GM06990 (cell line): ENCODE data around the gene GABBR2.
"Not testable (repeated sequence)": the region's sequence is repeated elsewhere in the genome, so short reads cannot be mapped to it uniquely, and the experiment has no call there.

Source experiments
- DNase-seq: peaks from one replicate; pipeline ENCODE4 v3.0.0-alpha.2; 2011; ENCODE audit not compliant: insufficient read length; ENCODE audit errors: extremely low read depth
- H3K27me3 ChIP-seq: replicated peaks from 2 replicates; pipeline ENCODE4 v1.6.0; 2011; ENCODE audit warnings: low read length; ENCODE audit not compliant: control insufficient read depth, insufficient read depth
- H3K36me3 ChIP-seq: 2 replicates; pipeline ENCODE4 v1.5.1; 2011; ENCODE audit warnings: low read length; ENCODE audit not compliant: control insufficient read depth, insufficient read depth
- H3K4me3 ChIP-seq: replicated peaks from 2 replicates; pipeline ENCODE4 v1.5.1; 2011; ENCODE audit warnings: low read depth, mild to moderate bottlenecking, control low read depth, low read length
- TF ChIP-seq, protein P1 (sequence below): IDR thresholded peaks from 2 replicates; pipeline ENCODE4 v1.5.1; 2011; ENCODE audit warnings: low read length, control low read depth, mild to moderate bottlenecking, inconsistent platforms; ENCODE audit not compliant: insufficient read depth, poor library complexity, severe bottlenecking

Gene GABBR2

DNA sequence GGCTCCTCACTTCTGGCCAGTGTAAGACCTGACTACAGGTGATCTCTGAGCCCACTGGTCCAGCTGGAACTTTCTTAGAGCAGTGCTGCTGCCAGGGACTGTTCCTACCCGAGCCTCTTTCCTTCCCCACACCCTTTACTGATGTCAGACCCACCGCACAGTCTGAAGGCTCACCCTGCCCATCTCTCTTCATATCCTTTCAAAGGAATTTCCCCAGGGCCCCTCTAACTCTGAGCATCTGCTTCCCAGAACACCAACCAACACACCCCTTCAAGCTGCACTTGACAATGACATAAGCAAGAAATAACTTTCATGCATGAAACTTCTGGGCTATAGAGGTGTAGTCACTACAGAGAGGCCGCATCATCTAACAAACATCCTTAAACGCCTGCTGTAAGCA is 119.6 kb downstream of the GABBR2 start:
- DNase-seq, result no peak
- Histone ChIP-seq H3K27me3 (no peaks in the 10 kb centered on the region), H3K4me3 (no peak overlapping the region), H3K36me3 (no peaks in the 10 kb centered on the region)
- TF ChIP-seq, protein P1, sequence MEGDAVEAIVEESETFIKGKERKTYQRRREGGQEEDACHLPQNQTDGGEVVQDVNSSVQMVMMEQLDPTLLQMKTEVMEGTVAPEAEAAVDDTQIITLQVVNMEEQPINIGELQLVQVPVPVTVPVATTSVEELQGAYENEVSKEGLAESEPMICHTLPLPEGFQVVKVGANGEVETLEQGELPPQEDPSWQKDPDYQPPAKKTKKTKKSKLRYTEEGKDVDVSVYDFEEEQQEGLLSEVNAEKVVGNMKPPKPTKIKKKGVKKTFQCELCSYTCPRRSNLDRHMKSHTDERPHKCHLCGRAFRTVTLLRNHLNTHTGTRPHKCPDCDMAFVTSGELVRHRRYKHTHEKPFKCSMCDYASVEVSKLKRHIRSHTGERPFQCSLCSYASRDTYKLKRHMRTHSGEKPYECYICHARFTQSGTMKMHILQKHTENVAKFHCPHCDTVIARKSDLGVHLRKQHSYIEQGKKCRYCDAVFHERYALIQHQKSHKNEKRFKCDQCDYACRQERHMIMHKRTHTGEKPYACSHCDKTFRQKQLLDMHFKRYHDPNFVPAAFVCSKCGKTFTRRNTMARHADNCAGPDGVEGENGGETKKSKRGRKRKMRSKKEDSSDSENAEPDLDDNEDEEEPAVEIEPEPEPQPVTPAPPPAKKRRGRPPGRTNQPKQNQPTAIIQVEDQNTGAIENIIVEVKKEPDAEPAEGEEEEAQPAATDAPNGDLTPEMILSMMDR, result no peak

DNA sequence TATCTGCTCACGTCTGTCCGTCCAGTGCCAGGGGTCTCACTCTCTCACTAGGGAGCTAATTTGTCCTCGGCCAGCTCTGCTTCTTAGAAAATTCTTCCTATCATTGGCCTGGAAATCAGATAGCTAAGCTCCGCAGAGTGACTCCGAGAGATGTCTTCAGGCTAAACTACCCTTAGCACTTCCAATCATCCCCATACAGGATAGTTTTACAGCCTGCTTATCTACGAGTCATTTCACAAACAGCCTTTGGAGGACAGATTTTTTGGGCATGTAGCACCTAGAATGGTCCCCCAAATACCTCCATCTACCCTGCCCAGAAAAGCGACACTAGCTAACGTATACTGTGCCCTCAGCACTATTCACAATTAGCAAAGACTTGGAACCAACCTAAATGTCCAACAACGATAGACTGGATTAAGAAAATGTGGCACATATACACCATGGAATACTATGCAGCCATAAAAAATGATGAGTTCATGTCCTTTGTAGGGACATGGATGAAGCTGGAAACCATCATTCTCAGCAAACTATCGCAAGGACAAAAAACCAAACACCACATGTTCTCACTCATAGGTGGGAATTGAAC is 123.8 kb downstream of the GABBR2 start:
- H3K27me3 ChIP-seq, H3K4me3 ChIP-seq, H3K36me3 ChIP-seq, DNase-seq: not testable (repeated sequence)

DNA sequence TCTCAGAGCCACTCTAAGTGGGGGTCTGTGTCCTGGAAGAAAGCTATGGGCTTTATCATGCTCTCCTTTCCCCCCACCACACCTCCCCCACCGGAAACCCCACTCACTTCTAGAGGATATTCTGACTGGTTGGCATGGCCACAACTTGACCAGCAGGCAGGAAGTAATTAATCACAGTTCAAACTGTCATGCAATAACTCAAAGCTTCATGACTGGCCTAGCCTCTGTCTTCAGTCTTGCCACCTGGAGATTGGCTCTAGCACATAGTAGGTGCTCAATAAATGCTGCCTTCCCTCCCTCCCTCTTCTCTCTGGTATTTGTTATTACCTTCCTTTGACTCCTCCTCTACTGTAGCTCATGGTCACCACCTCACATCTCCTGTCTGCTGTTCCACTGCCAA is 124.7 kb downstream of the GABBR2 start:
- Histone ChIP-seq H3K27me3 (no peaks in the 10 kb centered on the region), H3K36me3 (no peaks in the 10 kb centered on the region), H3K4me3 (no peak overlapping the region)
- DNase-seq, result peak; percentile 47
- TF ChIP-seq, protein P1, result no peak

DNA sequence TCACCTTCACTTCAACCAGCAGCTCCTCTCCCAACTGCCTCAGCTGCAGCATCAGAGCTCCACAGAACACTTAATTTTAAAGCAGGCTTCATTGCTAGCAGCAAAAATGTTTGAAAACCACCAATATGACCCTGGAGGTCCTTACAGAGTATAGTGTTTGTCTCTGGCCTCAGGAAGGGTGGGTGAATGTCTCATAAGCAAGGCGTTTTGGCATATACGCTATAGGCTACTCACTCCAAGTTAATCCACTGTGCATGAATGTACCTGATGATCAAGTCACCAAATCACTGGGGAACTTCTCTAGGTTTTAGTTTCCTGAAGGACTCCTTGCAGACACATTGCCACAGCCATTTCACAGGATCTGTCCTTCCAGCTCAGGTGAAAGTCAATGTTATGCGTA is 125.3 kb downstream of the GABBR2 start:
- DNase-seq, result no peak
- TF ChIP-seq, protein P1, result no peak
- Histone ChIP-seq H3K36me3 (no peaks in the 10 kb centered on the region), H3K4me3 (no peak overlapping the region), H3K27me3 (no peaks in the 10 kb centered on the region)

DNA sequence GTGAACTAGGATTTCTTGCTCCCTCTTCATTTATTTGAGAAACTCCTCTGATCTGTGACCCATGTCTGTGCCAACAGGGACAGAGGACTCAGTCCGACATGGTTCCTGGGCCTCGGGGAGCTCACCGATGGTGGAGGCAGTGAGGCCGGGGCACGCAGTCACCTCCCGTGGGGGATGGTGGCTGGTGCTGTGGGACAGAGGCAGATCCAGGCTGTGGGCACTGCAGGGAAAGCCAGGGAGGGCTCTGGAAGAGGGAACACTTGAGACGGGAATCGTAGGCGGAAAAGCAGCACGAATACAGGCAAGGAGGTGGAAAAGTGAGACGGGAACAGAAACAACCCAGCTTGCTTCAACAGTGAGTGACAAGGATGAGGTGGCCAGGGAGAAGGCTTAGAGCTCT is 127.8 kb downstream of the GABBR2 start:
- Histone ChIP-seq H3K36me3 (no peaks in the 10 kb centered on the region), H3K27me3 (no peaks in the 10 kb centered on the region), H3K4me3 (no peak overlapping the region)
- TF ChIP-seq, protein P1, result no peak
- DNase-seq, result no peak

DNA sequence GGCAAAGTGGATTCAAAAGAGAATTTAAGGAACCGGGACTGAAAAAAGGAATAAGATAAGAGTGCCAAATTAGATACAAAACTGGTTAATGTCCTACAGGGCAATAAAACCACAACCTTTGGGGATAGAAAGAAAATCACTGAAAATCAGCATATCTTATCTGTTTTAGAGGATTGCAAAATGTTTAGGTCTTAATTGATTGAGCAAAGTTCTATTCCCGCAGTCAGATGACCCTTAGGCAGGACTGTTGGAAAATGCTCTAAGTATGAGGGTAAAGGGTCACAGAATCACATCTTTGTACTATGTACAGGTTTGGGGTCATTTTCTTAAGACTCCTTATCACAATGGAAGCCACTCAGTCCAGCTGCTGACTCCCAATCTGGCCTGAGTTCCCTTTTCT is 129.0 kb downstream of the GABBR2 start:
- Histone ChIP-seq H3K27me3 (no peaks in the 10 kb centered on the region), H3K36me3 (no peaks in the 10 kb centered on the region), H3K4me3 (no peak overlapping the region)
- TF ChIP-seq, protein P1, result no peak
- no peak for DNase-seq
